ENCODE results near the gene UBE2L5.

The UBE2L5 gene

DNA sequence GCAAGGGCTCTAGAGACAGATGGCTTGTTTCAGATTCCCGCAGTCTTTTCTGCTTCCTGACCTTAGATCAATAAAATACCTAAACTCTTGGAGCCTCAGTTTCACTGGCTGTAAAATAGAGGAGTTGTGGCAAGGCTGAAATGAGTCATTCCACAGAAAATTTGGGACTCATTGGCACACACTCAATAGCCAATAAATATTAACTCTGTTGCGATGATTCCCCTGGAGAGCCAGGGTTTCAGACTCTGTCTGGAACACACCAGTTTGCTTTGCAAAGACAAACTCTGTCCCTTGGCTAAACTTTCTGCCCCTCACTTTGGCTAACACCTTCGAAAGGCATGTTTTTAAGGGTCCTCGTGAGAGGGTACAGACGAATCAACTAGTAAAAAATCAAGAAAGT lies 18.1 kb upstream of the UBE2L5 start:
- no peak for TF ChIP-seq CTCF (IDR thresholded peaks at IDR 0.05; ENCODE audit: low read depth, low read length, missing control alignments)
- DNase-seq (ENCODE audit: low read depth): no peak
- in situ Hi-C loops (cut with HindIII; ENCODE audit: low sequenced_read_pairs): no loop called here
- H3K4me3 ChIP-seq (ENCODE audit: low read depth, low read length): no peak overlapping the region

- in situ Hi-C loops (cut with HindIII; ENCODE audit: low sequenced_read_pairs): no loop called here
- no peak for TF ChIP-seq CTCF (IDR thresholded peaks at IDR 0.05; ENCODE audit: low read depth, low read length, missing control alignments)
- no peak overlapping the region for H3K4me3 ChIP-seq (ENCODE audit: low read depth, low read length)
- DNase-seq (ENCODE audit: low read depth): no peak
Observed at GRCh38 chr13:30406779-30407416, 15.4 kb upstream of the UBE2L5 start.

GRCh38 chr13:30408319-30409101 lies 13.8 kb upstream of the UBE2L5 start:
- peak; percentile 75 for DNase-seq (ENCODE audit: low read depth)
- TF ChIP-seq CTCF (IDR thresholded peaks at IDR 0.05; ENCODE audit: low read depth, low read length, missing control alignments): peak; percentile 64
- peak overlapping the region; percentile 13 for H3K4me3 ChIP-seq (ENCODE audit: low read depth, low read length)
- in situ Hi-C loops (cut with HindIII; ENCODE audit: low sequenced_read_pairs): no loop called here

GRCh38 chr13:30409886-30410704 lies 12.2 kb upstream of the UBE2L5 start:
- no peak for DNase-seq (ENCODE audit: low read depth)
- no peak for TF ChIP-seq CTCF (IDR thresholded peaks at IDR 0.05; ENCODE audit: low read depth, low read length, missing control alignments)
- in situ Hi-C loops (cut with HindIII; ENCODE audit: low sequenced_read_pairs): no loop called here
- H3K4me3 ChIP-seq (ENCODE audit: low read depth, low read length): no peak overlapping the region

GRCh38 chr13:30410705-30411125 lies 11.6 kb upstream of the UBE2L5 start:
- in situ Hi-C loops (cut with HindIII; ENCODE audit: low sequenced_read_pairs): no loop called here
- TF ChIP-seq CTCF (IDR thresholded peaks at IDR 0.05; ENCODE audit: low read depth, low read length, missing control alignments): no peak
- DNase-seq (ENCODE audit: low read depth): no peak
- H3K4me3 ChIP-seq (ENCODE audit: low read depth, low read length): no peak overlapping the region

DNA sequence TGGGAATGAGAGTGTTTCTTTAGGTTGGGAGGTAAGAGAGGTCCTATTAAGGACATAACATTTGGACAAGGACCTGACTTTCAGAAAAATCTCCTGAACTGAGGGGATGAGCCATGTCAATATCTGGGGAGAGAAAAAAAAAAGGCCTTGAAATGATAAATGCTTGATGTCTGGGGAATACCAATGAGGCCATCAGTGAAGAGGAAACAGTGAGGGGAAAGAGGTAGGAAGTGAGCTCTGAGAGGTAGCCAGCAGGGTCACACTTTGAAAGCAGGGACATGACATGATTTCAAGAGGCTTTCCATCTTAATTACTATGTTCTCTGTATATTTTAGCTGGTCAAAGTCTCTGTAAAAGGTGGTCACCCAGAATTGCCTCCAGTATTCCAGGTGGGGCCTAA lies 9.9 kb upstream of the UBE2L5 start:
- no peak overlapping the region for H3K4me3 ChIP-seq (ENCODE audit: low read depth, low read length)
- in situ Hi-C loops (cut with HindIII; ENCODE audit: low sequenced_read_pairs): no loop called here
- TF ChIP-seq CTCF (IDR thresholded peaks at IDR 0.05; ENCODE audit: low read depth, low read length, missing control alignments): no peak
- DNase-seq (ENCODE audit: low read depth): no peak

Measured in astrocyte of the cerebellum (primary cell).